ENCODE measurements around the gene HOPX. TPM values are rescaled to one million over a fixed set of nuclear protein-coding genes. Genes with fewer than 3 reads are reported as not detected.
A peak's percentile ranks its signal among the peaks of the same experiment; 100 is the strongest.
"Not testable (repeated sequence)": the region's sequence is repeated elsewhere in the genome, so short reads cannot be mapped to it uniquely, and the experiment has no call there.

Gene HOPX
- total RNA-seq, 1 donor from 2014 or later, result 2.6 TPM

DNA sequence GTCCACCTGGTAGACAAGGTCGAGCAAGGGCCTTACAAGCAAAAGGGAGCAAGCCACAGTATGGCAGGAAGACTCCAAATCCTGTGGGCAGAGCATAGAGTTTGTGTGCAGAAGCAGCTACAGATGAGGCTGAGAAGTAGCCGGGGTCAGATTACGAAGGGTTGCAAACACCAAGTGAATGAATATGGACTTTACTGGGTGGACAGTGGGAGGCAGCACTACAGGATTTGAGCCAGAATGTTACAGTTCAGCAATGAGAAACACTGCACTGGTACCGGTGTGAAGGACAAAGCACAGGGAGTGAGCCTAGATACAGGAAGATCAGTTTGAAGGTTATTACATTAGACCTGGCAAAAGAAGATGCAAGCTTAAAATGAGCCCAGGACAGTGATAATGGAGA lies 46.1 kb upstream of the HOPX start:
- H2AFZ ChIP-seq (replicated peaks), result no peak overlapping the region
- H3K4me1 Mint-ChIP-seq, result no peaks in the 10 kb centered on the region
- H3K4me3 ChIP-seq, result no peak overlapping the region
- no peak overlapping the region for H3K27ac Mint-ChIP-seq
- H3K4me2 ChIP-seq, result no peak overlapping the region
- no peaks in the 10 kb centered on the region for H3K36me3 Mint-ChIP-seq
- no peaks in the 10 kb centered on the region for H3K36me3 ChIP-seq
- no peak overlapping the region for H3K4me3 Mint-ChIP-seq
- H3K9ac ChIP-seq, result no peak overlapping the region
- H3K27me3 Mint-ChIP-seq (ENCODE audit: insufficient read depth, low read depth), result peaks cover 7% of the 10 kb centered on the region
- H3F3A ChIP-seq (ENCODE audit: low read depth), result no peaks in the 10 kb centered on the region
- no peaks in the 10 kb centered on the region for H3K79me2 ChIP-seq (ENCODE audit: low read depth)
- H3K4me1 ChIP-seq, result peaks cover 6% of the 10 kb centered on the region
- peak; percentile 18 for DNase-seq (ENCODE audit: low spot score)
- H3K9me3 Mint-ChIP-seq, result no peaks in the 10 kb centered on the region
- H4K20me1 ChIP-seq (ENCODE audit: low read depth), result no peaks in the 10 kb centered on the region
- no peaks in the 10 kb centered on the region for H3K27me3 ChIP-seq
- TF ChIP-seq CTCF (IDR thresholded peaks at IDR 0.05) (no peak), EZH2 (IDR thresholded peaks at IDR 0.05) (no peak), EZH2phosphoT487 (IDR thresholded peaks at IDR 0.05) (no peak)
- H3K27ac ChIP-seq, result no peak overlapping the region
- no peaks in the 10 kb centered on the region for H3K9me3 ChIP-seq (ENCODE audit: low read depth)

- not testable (repeated sequence) for H3K4me1 ChIP-seq; H3K79me2 ChIP-seq (ENCODE audit: low read depth); H3K9me3 Mint-ChIP-seq; H3K36me3 Mint-ChIP-seq; DNase-seq (ENCODE audit: low spot score); H3K4me3 ChIP-seq; H2AFZ ChIP-seq (replicated peaks); H4K20me1 ChIP-seq (ENCODE audit: low read depth); H3K9me3 ChIP-seq (ENCODE audit: low read depth); H3K9ac ChIP-seq; H3K36me3 ChIP-seq; H3K4me2 ChIP-seq; H3K27ac Mint-ChIP-seq; H3K27me3 ChIP-seq; H3K27ac ChIP-seq; H3F3A ChIP-seq (ENCODE audit: low read depth); H3K4me1 Mint-ChIP-seq; H3K27me3 Mint-ChIP-seq (ENCODE audit: insufficient read depth, low read depth); H3K4me3 Mint-ChIP-seq
Measured at GRCh38 chr4:56726593-56726992, 45.5 kb upstream of the HOPX start.

DNA sequence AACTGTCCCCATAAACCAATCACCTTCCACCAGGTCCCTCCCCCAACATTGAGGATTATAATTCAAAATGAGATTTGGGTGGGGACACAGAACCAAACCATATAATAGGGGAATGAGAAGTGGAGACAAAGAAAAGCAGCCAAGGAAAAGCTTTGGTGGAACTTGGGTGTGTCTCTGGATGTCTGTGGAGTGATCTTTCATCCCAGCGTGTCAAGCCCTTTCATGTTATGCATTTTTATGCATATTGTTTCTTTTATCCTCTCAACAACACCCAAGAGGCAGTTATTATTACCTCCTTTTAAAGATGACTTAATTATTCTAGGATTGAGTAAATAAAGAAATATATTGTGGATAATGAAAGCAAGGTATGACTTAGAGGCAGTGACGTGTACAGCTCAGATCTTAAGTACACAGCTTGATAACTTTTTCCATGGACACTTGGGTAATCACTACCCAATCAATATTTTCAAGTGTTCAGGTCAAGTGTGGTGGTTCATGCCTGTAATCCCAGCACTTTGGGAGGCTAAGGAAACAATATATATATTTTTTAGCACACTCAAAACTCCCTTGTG lies 42.6 kb upstream of the HOPX start:
- Mint-ChIP-seq H3K36me3 (no peaks in the 10 kb centered on the region), H3K4me1 (no peaks in the 10 kb centered on the region), H3K9me3 (no peaks in the 10 kb centered on the region), H3K27ac (no peak overlapping the region), H3K27me3 (ENCODE audit: insufficient read depth, low read depth) (peaks cover 8% of the 10 kb centered on the region), H3K4me3 (no peak overlapping the region)
- no peaks in the 10 kb centered on the region for H3K36me3 ChIP-seq
- no peak for TF ChIP-seq CTCF (IDR thresholded peaks at IDR 0.05)
- no peak for TF ChIP-seq EZH2 (IDR thresholded peaks at IDR 0.05)
- TF ChIP-seq EZH2phosphoT487 (IDR thresholded peaks at IDR 0.05), result no peak
- H3F3A ChIP-seq (ENCODE audit: low read depth), result no peaks in the 10 kb centered on the region
- no peak overlapping the region for H3K4me3 ChIP-seq
- no peak overlapping the region for H3K4me2 ChIP-seq
- no peak overlapping the region for H2AFZ ChIP-seq (replicated peaks)
- no peak for DNase-seq (ENCODE audit: low spot score)
- H3K79me2 ChIP-seq (ENCODE audit: low read depth), result no peaks in the 10 kb centered on the region
- no peaks in the 10 kb centered on the region for H3K9me3 ChIP-seq (ENCODE audit: low read depth)
- H3K27me3 ChIP-seq, result no peaks in the 10 kb centered on the region
- H3K4me1 ChIP-seq, result peaks cover 6% of the 10 kb centered on the region
- H3K27ac ChIP-seq, result no peak overlapping the region
- no peak overlapping the region for H3K9ac ChIP-seq
- no peaks in the 10 kb centered on the region for H4K20me1 ChIP-seq (ENCODE audit: low read depth)

GRCh38 chr4:56723201-56723605 lies 42.1 kb upstream of the HOPX start:
- Mint-ChIP-seq H3K27ac (no peak overlapping the region), H3K27me3 (ENCODE audit: insufficient read depth, low read depth) (peaks cover 8% of the 10 kb centered on the region), H3K36me3 (no peaks in the 10 kb centered on the region), H3K4me1 (no peaks in the 10 kb centered on the region), H3K4me3 (no peak overlapping the region), H3K9me3 (no peaks in the 10 kb centered on the region)
- Histone ChIP-seq H3K27me3 (no peaks in the 10 kb centered on the region), H2AFZ (replicated peaks) (peak overlapping the region; percentile 76), H4K20me1 (ENCODE audit: low read depth) (no peaks in the 10 kb centered on the region), H3K36me3 (no peaks in the 10 kb centered on the region), H3K9ac (no peak overlapping the region), H3F3A (ENCODE audit: low read depth) (no peaks in the 10 kb centered on the region), H3K79me2 (ENCODE audit: low read depth) (no peaks in the 10 kb centered on the region), H3K4me1 (peaks cover 6% of the 10 kb centered on the region), H3K9me3 (ENCODE audit: low read depth) (no peaks in the 10 kb centered on the region), H3K4me3 (no peak overlapping the region), H3K27ac (no peak overlapping the region), H3K4me2 (no peak overlapping the region)
- no peak for TF ChIP-seq CTCF (IDR thresholded peaks at IDR 0.05)
- no peak for TF ChIP-seq EZH2 (IDR thresholded peaks at IDR 0.05)
- no peak for TF ChIP-seq EZH2phosphoT487 (IDR thresholded peaks at IDR 0.05)
- no peak for DNase-seq (ENCODE audit: low spot score)

Measured in neural progenitor cell (in vitro differentiated cells).